Gastroesophageal sphincter (tissue), 4 donors: ENCODE measurements around the gene CDK14. TPM values are rescaled to one million over a fixed set of nuclear protein-coding genes. Genes with fewer than 3 reads are reported as not detected.

Source experiments
- ATAC-seq: fragments of 150-250 bp; one replicate; pipeline ENCODE4 v1.9.1; 2016; ENCODE audit warnings: mild to moderate bottlenecking, moderate library complexity
- H3K27ac ChIP-seq, 4 donors: fragments of 200-600 bp; sonication (generic) in 3 of 4; 1 replicate in 3 of 4; 2 replicates in 1 of 4; pipeline ENCODE4 v1.5.1; 2016 to 2019
- H3K27me3 ChIP-seq: fragments of 200-600 bp; sonication (generic); one replicate; pipeline ENCODE4 v1.5.1; 2019
- H3K36me3 ChIP-seq, 2 donors: fragments of 200-600 bp; sonication (generic); one replicate each; pipeline ENCODE4 v1.5.1; 2019; ENCODE audit warnings: control low read depth in 1 of 2
- H3K4me1 ChIP-seq, 3 donors: fragments of 200-600 bp; sonication (generic); 1 replicate in 2 of 3; 2 replicates in 1 of 3; pipeline ENCODE4 v1.5.1; 2016 to 2019; ENCODE audit warnings: control low read depth in 2 of 3
- H3K4me3 ChIP-seq, 2 donors: fragments of 200-600 bp; sonication (generic); one replicate each; pipeline ENCODE4 v1.5.1; 2019; ENCODE audit warnings: mild to moderate bottlenecking in 1 of 2, moderate library complexity in 1 of 2
- H3K9me3 ChIP-seq, 3 donors: fragments of 200-600 bp; sonication (generic); one replicate each; pipeline ENCODE4 v1.5.1; 2017 to 2019; ENCODE audit warnings: control low read depth in 2 of 3
- CTCF ChIP-seq, 4 experiments: fragments of 200-600 bp in 2 of 4; fragments of 450-650 bp in 2 of 4; sonication (generic) in 1 of 4; IDR thresholded peaks; one replicate each; pipeline ENCODE4 v1.5.1; 2017 to 2019; ENCODE audit warnings: antibody characterized with exemption in 4 of 4, mild to moderate bottlenecking in 2 of 4, moderate library complexity in 2 of 4
- EP300 ChIP-seq: sonication (generic); formaldehyde crosslinking; IDR thresholded peaks from one replicate; pipeline ENCODE4 v1.6.1; 2017; ENCODE audit warnings: antibody characterized with exemption, mild to moderate bottlenecking
- POLR2A ChIP-seq, 2 donors: fragments of 450-650 bp; IDR thresholded peaks; one replicate each; pipeline ENCODE4 v1.6.1; 2017; ENCODE audit warnings: antibody characterized with exemption in 2 of 2, mild to moderate bottlenecking in 2 of 2, moderate library complexity in 1 of 2
- POLR2AphosphoS5 ChIP-seq: sonication (generic); formaldehyde crosslinking; IDR thresholded peaks from one replicate; pipeline ENCODE4 v1.6.1; 2017; ENCODE audit warnings: antibody characterized with exemption
- WGBS, 2 donors: methylation state at CpG; one replicate each; pipeline ENCODE4 v1.1.5; 2018; ENCODE audit warnings: low coverage in 1 of 2; 5-methylcytosine and 5-hydroxymethylcytosine counted together
- total RNA-seq, 4 donors: library from RNA; depleted of rRNA; stranded (reverse); fragments of >200 nt; gene quantifications; one replicate each; pipeline ENCODE4 v1.1.0, GENCODE V29; 2016

Gene CDK14
- total RNA-seq, 4 donors from 2014 or later: 14.8 to 28.7 (median 18.4) TPM

- no peak overlapping the region for H3K4me3 ChIP-seq
- H3K27me3 ChIP-seq: no peaks in the 10 kb centered on the region
- ATAC-seq: no peak
- H3K4me1 ChIP-seq: no peaks in the 10 kb centered on the region
- TF ChIP-seq POLR2A (IDR thresholded peaks at IDR 0.05) (no peak), POLR2AphosphoS5 (no peak), EP300 (no peak), CTCF (IDR thresholded peaks at IDR 0.05) (no peak)
- H3K36me3 ChIP-seq: no peaks in the 10 kb centered on the region
- 80 to 92% methylated on average over 2 to 5 of the region's 5 CpGs for WGBS, 2 donors
- H3K27ac ChIP-seq: no peak overlapping the region
- peaks cover 0 to 10% (median 0%) of the 10 kb centered on the region in 3 donors for H3K9me3 ChIP-seq
These were observed 380.9 kb downstream of the CDK14 start for GRCh38 chr7:90977056-90977455.

DNA sequence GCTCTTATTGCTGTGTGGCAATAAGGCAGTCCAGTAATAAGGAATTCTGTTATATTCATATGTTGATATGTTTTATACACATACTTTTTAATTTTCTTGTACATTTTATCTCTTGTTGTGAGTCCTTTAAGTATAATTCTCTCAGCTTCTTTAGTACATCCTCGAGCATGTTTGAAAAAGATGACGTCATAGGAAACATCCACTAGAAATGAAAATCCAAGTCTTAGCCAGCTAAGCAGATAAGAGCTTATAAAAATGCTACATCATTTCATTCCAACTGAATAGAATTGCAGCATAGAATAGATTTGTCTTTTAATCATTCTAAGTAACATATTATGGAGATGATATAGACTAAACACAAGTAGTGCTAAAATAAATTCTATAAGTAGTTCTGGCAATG, 384.4 kb downstream of the CDK14 start:
- Histone ChIP-seq H3K36me3 (no peaks in the 10 kb centered on the region), H3K4me3 (no peak overlapping the region), H3K4me1 (no peaks in the 10 kb centered on the region), H3K27ac (no peak overlapping the region), H3K9me3 (peaks cover 0 to 10% (median 0%) of the 10 kb centered on the region in 3 donors), H3K27me3 (no peaks in the 10 kb centered on the region)
- WGBS, 2 donors: 32 to 35% methylated on average over 2 of the region's 2 CpGs
- ATAC-seq: no peak
- TF ChIP-seq POLR2AphosphoS5 (no peak), EP300 (no peak), POLR2A (IDR thresholded peaks at IDR 0.05) (no peak), CTCF (IDR thresholded peaks at IDR 0.05) (no peak)

GRCh38 chr7:90982228-90982627, 386.1 kb downstream of the CDK14 start:
- Histone ChIP-seq H3K4me3 (no peak overlapping the region), H3K27ac (no peak overlapping the region), H3K9me3 (peaks cover 0 to 10% (median 0%) of the 10 kb centered on the region in 3 donors), H3K36me3 (no peaks in the 10 kb centered on the region), H3K27me3 (no peaks in the 10 kb centered on the region), H3K4me1 (no peaks in the 10 kb centered on the region)
- TF ChIP-seq EP300: no peak
- TF ChIP-seq POLR2AphosphoS5: no peak
- no peak for ATAC-seq
- 100% methylated on average over 1 to 2 of the region's 2 CpGs for WGBS, 2 donors

DNA sequence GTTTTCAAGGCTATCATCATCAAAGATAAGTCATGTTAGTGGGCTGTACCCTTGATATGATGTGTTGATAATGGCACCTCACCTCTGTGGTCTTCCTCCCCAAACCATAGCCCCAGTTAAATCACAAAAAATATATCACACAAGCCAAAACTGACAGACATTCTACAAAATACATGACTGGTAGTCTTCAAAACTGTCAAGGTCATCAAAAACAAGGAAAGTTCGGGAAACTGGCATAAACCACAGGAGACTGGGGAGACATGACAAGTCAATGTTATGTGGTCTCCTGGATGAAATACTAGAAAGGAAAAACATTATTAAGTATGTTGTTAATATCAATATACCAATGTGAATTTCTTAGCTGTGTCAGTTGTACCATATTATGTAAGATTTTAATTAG, 388.6 kb downstream of the CDK14 start:
- no peak overlapping the region for H3K27ac ChIP-seq
- no peaks in the 10 kb centered on the region for H3K27me3 ChIP-seq
- TF ChIP-seq EP300: no peak
- no peak for TF ChIP-seq CTCF (IDR thresholded peaks at IDR 0.05)
- no peak for TF ChIP-seq POLR2A (IDR thresholded peaks at IDR 0.05)
- TF ChIP-seq POLR2AphosphoS5: no peak
- peaks cover 0 to 10% (median 0%) of the 10 kb centered on the region in 3 donors for H3K9me3 ChIP-seq
- no peak for ATAC-seq
- no peaks in the 10 kb centered on the region for H3K4me1 ChIP-seq
- 91 to 100% methylated on average over 1 of the region's 1 CpG for WGBS, 2 donors
- no peak overlapping the region for H3K4me3 ChIP-seq
- H3K36me3 ChIP-seq: no peaks in the 10 kb centered on the region

- H3K27ac ChIP-seq: no peak overlapping the region
- TF ChIP-seq POLR2AphosphoS5 (no peak), POLR2A (IDR thresholded peaks at IDR 0.05) (no peak), EP300 (no peak), CTCF (IDR thresholded peaks at IDR 0.05) (no peak)
- no peak overlapping the region for H3K4me3 ChIP-seq
- H3K27me3 ChIP-seq: no peaks in the 10 kb centered on the region
- no peaks in the 10 kb centered on the region for H3K4me1 ChIP-seq
- no peaks in the 10 kb centered on the region for H3K9me3 ChIP-seq
- ATAC-seq: no peak
- 18 to 30% methylated on average over 1 of the region's 1 CpG for WGBS, 2 donors
- no peaks in the 10 kb centered on the region for H3K36me3 ChIP-seq
These were observed 392.4 kb downstream of the CDK14 start for GRCh38 chr7:90988516-90988915.
